Endodermal cell (in vitro differentiated cells): Measurements from ENCODE around the gene GABRG3. TPM values are rescaled to one million over a fixed set of nuclear protein-coding genes. Genes with fewer than 3 reads are reported as not detected.

ENCODE experiments used
- DNase-seq: peaks from one replicate; pipeline ENCODE4 v3.0.0-alpha.2; 2017
- H3K27ac ChIP-seq: 2 replicates; pipeline ENCODE4 v1.5.1; 2013; ENCODE audit warnings: mild to moderate bottlenecking, low read depth, low read length, moderate library complexity
- H3K27me3 ChIP-seq: 2 replicates; pipeline ENCODE4 v1.6.1; 2013; ENCODE audit warnings: mild to moderate bottlenecking, low read length, moderate library complexity; ENCODE audit not compliant: insufficient read depth, control insufficient read depth, poor library complexity, severe bottlenecking
- H3K36me3 ChIP-seq: 2 replicates; pipeline ENCODE4 v1.7.0; 2013; ENCODE audit warnings: mild to moderate bottlenecking, low read length, moderate library complexity; ENCODE audit not compliant: control insufficient read depth, insufficient read depth
- H3K4me1 ChIP-seq: one replicate; pipeline ENCODE4 v1.7.0; 2013; ENCODE audit warnings: low read length; ENCODE audit not compliant: control insufficient read depth, insufficient read depth
- H3K4me3 ChIP-seq: 2 replicates; pipeline ENCODE4 v1.5.1; 2013; ENCODE audit warnings: mild to moderate bottlenecking, low read length, moderate library complexity
- H3K9ac ChIP-seq: 2 replicates; pipeline ENCODE4 v1.6.1; 2013; ENCODE audit warnings: mild to moderate bottlenecking, low read length, moderate library complexity; ENCODE audit not compliant: poor library complexity, severe bottlenecking; ENCODE audit errors: extremely low read depth
- H3K9me3 ChIP-seq: 2 replicates; pipeline ENCODE4 v1.6.1; 2013; ENCODE audit warnings: mild to moderate bottlenecking, low read length, moderate library complexity; ENCODE audit not compliant: control insufficient read depth
- H3K27ac Mint-ChIP-seq: 2 replicates; pipeline ENCODE4 v1.8.0; 2020; ENCODE audit warnings: mixed read lengths
- H3K27me3 Mint-ChIP-seq: 2 replicates; pipeline ENCODE4 v1.8.0; 2021; ENCODE audit warnings: mild to moderate bottlenecking, mixed read lengths; ENCODE audit not compliant: insufficient read depth
- H3K36me3 Mint-ChIP-seq: 2 replicates; pipeline ENCODE4 v1.8.0; 2020; ENCODE audit warnings: low read depth, mixed read lengths
- H3K4me1 Mint-ChIP-seq: 2 replicates; pipeline ENCODE4 v1.8.0; 2020; ENCODE audit warnings: mixed read lengths
- H3K4me3 Mint-ChIP-seq: 2 replicates; pipeline ENCODE4 v1.8.0; 2020; ENCODE audit warnings: mild to moderate bottlenecking, moderate library complexity, mixed read lengths
- H3K9me3 Mint-ChIP-seq: 2 replicates; pipeline ENCODE4 v1.8.0; 2020; ENCODE audit warnings: mild to moderate bottlenecking, mixed read lengths
- CTCF ChIP-seq: fragments of 200-600 bp; sonication (generic); conservative IDR thresholded peaks from 2 replicates; pipeline ENCODE4 v1.5.0; 2021; ENCODE audit warnings: antibody characterized with exemption, mild to moderate bottlenecking
- WGBS, 2 experiments: methylation state at CpG; one replicate each; pipeline versions ENCODE4 v1.1.5 to v1.1.7; 2013; ENCODE audit warnings: missing lambda C conversion rate in 2 of 2, mixed read lengths in 1 of 2; ENCODE audit not compliant: insufficient coverage in 1 of 2, insufficient read length in 1 of 2; 5-methylcytosine and 5-hydroxymethylcytosine counted together
- total RNA-seq, 2 donors: library from RNA; stranded (reverse); fragmentation: NEBNext Ultra II Directional in 1 of 2; extraction: Animal tissue kit (Norgen Biotek cat#: 25700) in 1 of 2; gene quantifications; 2 replicates in 1 of 2; 3 replicates in 1 of 2; pipeline ENCODE4 v1.2.1, GENCODE V29; 2021

Gene GABRG3
- total RNA-seq, 2 donors from 2014 or later, result 0.48 to 0.84 TPM

DNA sequence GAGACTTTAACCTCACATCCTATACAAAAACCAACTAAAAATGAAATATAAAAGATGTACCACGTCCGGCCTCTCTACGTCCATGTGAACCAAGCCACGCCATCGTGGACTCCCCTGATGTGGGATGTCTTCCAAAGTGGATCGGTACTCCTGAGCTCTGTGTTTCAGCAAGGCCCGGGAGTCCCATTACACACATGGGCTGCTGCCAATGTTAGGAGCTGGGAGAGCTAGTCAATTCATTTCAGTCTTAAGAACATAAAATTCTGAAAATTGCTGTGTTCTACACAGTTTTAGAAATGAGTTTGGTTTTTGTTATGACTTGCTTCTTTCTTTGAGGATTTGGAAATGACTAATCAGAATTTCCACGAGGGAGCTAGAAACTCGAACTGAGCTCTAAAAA is 131.0 kb downstream of the GABRG3 start:
- no peak overlapping the region for H3K4me3 ChIP-seq
- H3K9ac ChIP-seq, result no peak overlapping the region
- no peak overlapping the region for H3K27ac ChIP-seq
- no peak for DNase-seq
- H3K36me3 Mint-ChIP-seq, result no peaks in the 10 kb centered on the region
- no peaks in the 10 kb centered on the region for H3K9me3 ChIP-seq
- no peaks in the 10 kb centered on the region for H3K4me1 Mint-ChIP-seq
- no peak for TF ChIP-seq CTCF
- H3K27me3 ChIP-seq, result no peaks in the 10 kb centered on the region
- 90 to 92% methylated on average over 6 to 9 of the region's 9 CpGs for WGBS, 2 experiments
- no peak overlapping the region for H3K27ac Mint-ChIP-seq
- no peak overlapping the region for H3K4me3 Mint-ChIP-seq
- H3K27me3 Mint-ChIP-seq, result no peaks in the 10 kb centered on the region
- no peaks in the 10 kb centered on the region for H3K9me3 Mint-ChIP-seq
- no peaks in the 10 kb centered on the region for H3K36me3 ChIP-seq
- H3K4me1 ChIP-seq, result no peaks in the 10 kb centered on the region

GRCh38 chr15:27111323-27111722 is 140.3 kb downstream of the GABRG3 start:
- H3K36me3 ChIP-seq, result no peaks in the 10 kb centered on the region
- Mint-ChIP-seq H3K9me3 (no peaks in the 10 kb centered on the region), H3K4me1 (no peaks in the 10 kb centered on the region), H3K4me3 (no peak overlapping the region), H3K27me3 (no peaks in the 10 kb centered on the region), H3K27ac (no peak overlapping the region), H3K36me3 (no peaks in the 10 kb centered on the region)
- no peaks in the 10 kb centered on the region for H3K4me1 ChIP-seq
- H3K27ac ChIP-seq, result no peak overlapping the region
- TF ChIP-seq CTCF, result no peak
- H3K27me3 ChIP-seq, result no peaks in the 10 kb centered on the region
- no peak overlapping the region for H3K4me3 ChIP-seq
- WGBS, 2 experiments, result 97% methylated on average over 4 of the region's 4 CpGs; no CpG with 5 or more reads in 1 of the 2 experiments
- no peak overlapping the region for H3K9ac ChIP-seq
- DNase-seq, result no peak
- H3K9me3 ChIP-seq, result no peaks in the 10 kb centered on the region

GRCh38 chr15:27114473-27114872 is 143.5 kb downstream of the GABRG3 start:
- no peaks in the 10 kb centered on the region for H3K9me3 ChIP-seq
- no peak for TF ChIP-seq CTCF
- no peaks in the 10 kb centered on the region for H3K27me3 Mint-ChIP-seq
- 100% methylated on average over 1 of the region's 1 CpG; no CpG with 5 or more reads in 1 of the 2 experiments for WGBS, 2 experiments
- H3K4me3 Mint-ChIP-seq, result no peak overlapping the region
- no peak for DNase-seq
- no peaks in the 10 kb centered on the region for H3K36me3 ChIP-seq
- H3K4me1 Mint-ChIP-seq, result no peaks in the 10 kb centered on the region
- no peak overlapping the region for H3K4me3 ChIP-seq
- H3K4me1 ChIP-seq, result no peaks in the 10 kb centered on the region
- no peaks in the 10 kb centered on the region for H3K27me3 ChIP-seq
- H3K36me3 Mint-ChIP-seq, result no peaks in the 10 kb centered on the region
- no peak overlapping the region for H3K27ac ChIP-seq
- H3K9me3 Mint-ChIP-seq, result no peaks in the 10 kb centered on the region
- H3K9ac ChIP-seq, result no peak overlapping the region
- H3K27ac Mint-ChIP-seq, result no peak overlapping the region
